ENCODE measurements around the gene ASB4.
A peak's percentile ranks its signal among the peaks of the same experiment; 100 is the strongest.
"Not testable (repeated sequence)": the region's sequence is repeated elsewhere in the genome, so short reads cannot be mapped to it uniquely, and the experiment has no call there.

The ASB4 gene

GRCh38 chr7:95485391-95486123, at the start of gene ASB4:
ASB4 (plus strand) TSS chr7:95485943; CDS start chr7:95485972, 29 bp downstream.
- no peaks in the 10 kb centered on the region for H3K4me1 Mint-ChIP-seq

GRCh38 chr7:95436407-95436806, 49.3 kb upstream of the ASB4 start:
- Mint-ChIP-seq H3K4me3 (no peak overlapping the region), H3K36me3 (no peaks in the 10 kb centered on the region), H3K27me3 (no peaks in the 10 kb centered on the region), H3K9me3 (no peaks in the 10 kb centered on the region), H3K27ac (no peak overlapping the region), H3K4me1 (peaks cover 13% of the 10 kb centered on the region)
- ATAC-seq (ENCODE audit: low read depth) (no peak), DNase-seq (ENCODE audit: low spot score in 2 of 2) (no peak)

More at GRCh38 chr7:95485391-95486123, at the start of gene ASB4:
- no peaks in the 10 kb centered on the region for H3K36me3 Mint-ChIP-seq
- DNase-seq (ENCODE audit: low spot score in 2 of 2) (no peak), ATAC-seq (ENCODE audit: low read depth) (no peak)
- H3K4me3 Mint-ChIP-seq, result no peak within 1 kb of the TSS
- no peaks in the 10 kb centered on the region for H3K9me3 Mint-ChIP-seq
- no peak within 1 kb of the TSS for H3K27ac Mint-ChIP-seq
- no peaks in the 10 kb centered on the region for H3K27me3 Mint-ChIP-seq

- ATAC-seq (ENCODE audit: low read depth), result no peak
- H3K27me3 Mint-ChIP-seq, result no peaks in the 10 kb centered on the region
- H3K27ac Mint-ChIP-seq, result no peak overlapping the region
- peaks cover 2% of the 10 kb centered on the region for H3K4me1 Mint-ChIP-seq
- DNase-seq (ENCODE audit: low spot score in 2 of 2), result no peak
- no peak overlapping the region for H3K4me3 Mint-ChIP-seq
- no peaks in the 10 kb centered on the region for H3K36me3 Mint-ChIP-seq
- H3K9me3 Mint-ChIP-seq, result no peaks in the 10 kb centered on the region
Measured at GRCh38 chr7:95440394-95441038, 45.2 kb upstream of the ASB4 start.

GRCh38 chr7:95441042-95441823, 44.5 kb upstream of the ASB4 start:
- no peak for ATAC-seq (ENCODE audit: low read depth)
- Mint-ChIP-seq H3K36me3 (no peaks in the 10 kb centered on the region), H3K4me1 (no peaks in the 10 kb centered on the region), H3K27ac (no peak overlapping the region), H3K9me3 (no peaks in the 10 kb centered on the region), H3K4me3 (no peak overlapping the region), H3K27me3 (no peaks in the 10 kb centered on the region)
- no peak for DNase-seq (ENCODE audit: low spot score in 2 of 2)

GRCh38 chr7:95444796-95445195, 40.9 kb upstream of the ASB4 start:
- no peak for ATAC-seq (ENCODE audit: low read depth)
- no peak for DNase-seq (ENCODE audit: low spot score in 2 of 2)
- Mint-ChIP-seq H3K27ac (no peak overlapping the region), H3K36me3 (no peaks in the 10 kb centered on the region), H3K4me1 (no peaks in the 10 kb centered on the region), H3K27me3 (peaks cover 1% of the 10 kb centered on the region), H3K4me3 (no peak overlapping the region), H3K9me3 (no peaks in the 10 kb centered on the region)

GRCh38 chr7:95446618-95447017, 39.1 kb upstream of the ASB4 start:
- no peaks in the 10 kb centered on the region for H3K4me1 Mint-ChIP-seq
- no peak overlapping the region for H3K27ac Mint-ChIP-seq
- no peaks in the 10 kb centered on the region for H3K36me3 Mint-ChIP-seq
- H3K9me3 Mint-ChIP-seq, result no peaks in the 10 kb centered on the region
- no peak for DNase-seq (ENCODE audit: low spot score in 2 of 2)
- no peak overlapping the region for H3K4me3 Mint-ChIP-seq
- no peak for ATAC-seq (ENCODE audit: low read depth)
- peaks cover 1% of the 10 kb centered on the region for H3K27me3 Mint-ChIP-seq

GRCh38 chr7:95454438-95455045, 31.2 kb upstream of the ASB4 start:
- DNase-seq (ENCODE audit: low spot score in 2 of 2) (peak in 1 of 2 donors; percentile 16), ATAC-seq (ENCODE audit: low read depth) (peak; percentile 79)
- Mint-ChIP-seq H3K4me1 (peaks cover 3% of the 10 kb centered on the region), H3K36me3 (peaks cover 2% of the 10 kb centered on the region), H3K9me3 (peaks cover 11% of the 10 kb centered on the region), H3K4me3 (no peak overlapping the region), H3K27me3 (peaks cover 16% of the 10 kb centered on the region), H3K27ac (no peak overlapping the region)

GRCh38 chr7:95457947-95458346, 27.8 kb upstream of the ASB4 start:
- no peak for DNase-seq (ENCODE audit: low spot score in 2 of 2)
- no peak overlapping the region for H3K27ac Mint-ChIP-seq
- no peak for ATAC-seq (ENCODE audit: low read depth)
- H3K4me3 Mint-ChIP-seq, result no peak overlapping the region
- peaks cover 3% of the 10 kb centered on the region for H3K4me1 Mint-ChIP-seq
- peaks cover 19% of the 10 kb centered on the region for H3K9me3 Mint-ChIP-seq
- H3K27me3 Mint-ChIP-seq, result peaks cover 27% of the 10 kb centered on the region
- peaks cover 13% of the 10 kb centered on the region for H3K36me3 Mint-ChIP-seq

- H3K27me3 Mint-ChIP-seq, result peaks cover 25% of the 10 kb centered on the region
- not testable (repeated sequence) for H3K4me1 Mint-ChIP-seq; H3K4me3 Mint-ChIP-seq; H3K27ac Mint-ChIP-seq; ATAC-seq (ENCODE audit: low read depth); DNase-seq (ENCODE audit: low spot score in 2 of 2)
- H3K36me3 Mint-ChIP-seq, result peaks cover 13% of the 10 kb centered on the region
- peaks cover 19% of the 10 kb centered on the region for H3K9me3 Mint-ChIP-seq
Measured at GRCh38 chr7:95460653-95461052, 25.1 kb upstream of the ASB4 start.

- no peak for DNase-seq (ENCODE audit: low spot score in 2 of 2)
- no peak overlapping the region for H3K4me3 Mint-ChIP-seq
- ATAC-seq (ENCODE audit: low read depth), result no peak
- H3K27me3 Mint-ChIP-seq, result peaks cover 1% of the 10 kb centered on the region
- H3K36me3 Mint-ChIP-seq, result no peaks in the 10 kb centered on the region
- peaks cover 9% of the 10 kb centered on the region for H3K4me1 Mint-ChIP-seq
- no peaks in the 10 kb centered on the region for H3K9me3 Mint-ChIP-seq
- no peak overlapping the region for H3K27ac Mint-ChIP-seq
Measured at GRCh38 chr7:95467912-95468607, 17.7 kb upstream of the ASB4 start.

GRCh38 chr7:95469187-95469586, 16.6 kb upstream of the ASB4 start:
- H3K36me3 Mint-ChIP-seq, result no peaks in the 10 kb centered on the region
- H3K4me1 Mint-ChIP-seq, result peaks cover 9% of the 10 kb centered on the region
- ATAC-seq (ENCODE audit: low read depth), result no peak
- DNase-seq (ENCODE audit: low spot score in 2 of 2), result no peak
- H3K27me3 Mint-ChIP-seq, result peaks cover 1% of the 10 kb centered on the region
- H3K4me3 Mint-ChIP-seq, result no peak overlapping the region
- H3K27ac Mint-ChIP-seq, result no peak overlapping the region
- no peaks in the 10 kb centered on the region for H3K9me3 Mint-ChIP-seq

- Mint-ChIP-seq H3K4me1 (peaks cover 9% of the 10 kb centered on the region), H3K9me3 (no peaks in the 10 kb centered on the region), H3K27ac (no peak overlapping the region), H3K27me3 (peaks cover 1% of the 10 kb centered on the region), H3K36me3 (no peaks in the 10 kb centered on the region), H3K4me3 (no peak overlapping the region)
- no peak for ATAC-seq (ENCODE audit: low read depth)
- no peak for DNase-seq (ENCODE audit: low spot score in 2 of 2)
Measured at GRCh38 chr7:95469848-95470247, 15.9 kb upstream of the ASB4 start.

GRCh38 chr7:95470452-95470851, 15.3 kb upstream of the ASB4 start:
- H3K36me3 Mint-ChIP-seq, result no peaks in the 10 kb centered on the region
- ATAC-seq (ENCODE audit: low read depth) (peak; percentile 39), DNase-seq (ENCODE audit: low spot score in 2 of 2) (no peak)
- no peak overlapping the region for H3K27ac Mint-ChIP-seq
- peaks cover 9% of the 10 kb centered on the region for H3K4me1 Mint-ChIP-seq
- no peak overlapping the region for H3K4me3 Mint-ChIP-seq
- peaks cover 1% of the 10 kb centered on the region for H3K27me3 Mint-ChIP-seq
- no peaks in the 10 kb centered on the region for H3K9me3 Mint-ChIP-seq
